GM12873 (cell line): ENCODE results near the gene CYLD.

Experiments used
- TF ChIP-seq, protein P1 (sequence below): IDR thresholded peaks from 2 replicates; pipeline ENCODE4 v1.5.1; 2012; ENCODE audit warnings: low read depth, mild to moderate bottlenecking, moderate library complexity, low read length, control low read depth; ENCODE audit not compliant: insufficient read depth; ENCODE audit errors: missing control alignments

The CYLD gene

DNA sequence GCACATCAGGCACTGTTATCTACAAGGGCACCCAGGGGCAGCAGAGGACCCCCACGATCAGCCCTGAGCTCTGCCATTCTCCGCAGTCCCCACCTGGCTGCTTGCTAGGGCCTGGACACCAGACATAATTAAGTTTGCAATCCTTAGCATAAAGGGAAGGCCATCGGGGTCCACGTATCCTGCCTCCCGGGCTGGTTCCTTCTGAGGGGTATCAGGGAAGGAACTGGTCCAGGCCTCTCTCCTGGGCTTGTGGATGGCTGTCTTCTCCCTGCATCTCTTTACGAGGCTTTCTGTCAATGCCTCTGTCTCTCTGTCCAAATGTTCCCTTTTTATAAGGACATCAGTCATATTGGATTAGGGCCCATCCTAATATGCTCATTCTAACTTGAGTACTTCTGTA, 77.8 kb downstream of the CYLD start:
- TF ChIP-seq, protein P1, sequence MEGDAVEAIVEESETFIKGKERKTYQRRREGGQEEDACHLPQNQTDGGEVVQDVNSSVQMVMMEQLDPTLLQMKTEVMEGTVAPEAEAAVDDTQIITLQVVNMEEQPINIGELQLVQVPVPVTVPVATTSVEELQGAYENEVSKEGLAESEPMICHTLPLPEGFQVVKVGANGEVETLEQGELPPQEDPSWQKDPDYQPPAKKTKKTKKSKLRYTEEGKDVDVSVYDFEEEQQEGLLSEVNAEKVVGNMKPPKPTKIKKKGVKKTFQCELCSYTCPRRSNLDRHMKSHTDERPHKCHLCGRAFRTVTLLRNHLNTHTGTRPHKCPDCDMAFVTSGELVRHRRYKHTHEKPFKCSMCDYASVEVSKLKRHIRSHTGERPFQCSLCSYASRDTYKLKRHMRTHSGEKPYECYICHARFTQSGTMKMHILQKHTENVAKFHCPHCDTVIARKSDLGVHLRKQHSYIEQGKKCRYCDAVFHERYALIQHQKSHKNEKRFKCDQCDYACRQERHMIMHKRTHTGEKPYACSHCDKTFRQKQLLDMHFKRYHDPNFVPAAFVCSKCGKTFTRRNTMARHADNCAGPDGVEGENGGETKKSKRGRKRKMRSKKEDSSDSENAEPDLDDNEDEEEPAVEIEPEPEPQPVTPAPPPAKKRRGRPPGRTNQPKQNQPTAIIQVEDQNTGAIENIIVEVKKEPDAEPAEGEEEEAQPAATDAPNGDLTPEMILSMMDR, result no peak

DNA sequence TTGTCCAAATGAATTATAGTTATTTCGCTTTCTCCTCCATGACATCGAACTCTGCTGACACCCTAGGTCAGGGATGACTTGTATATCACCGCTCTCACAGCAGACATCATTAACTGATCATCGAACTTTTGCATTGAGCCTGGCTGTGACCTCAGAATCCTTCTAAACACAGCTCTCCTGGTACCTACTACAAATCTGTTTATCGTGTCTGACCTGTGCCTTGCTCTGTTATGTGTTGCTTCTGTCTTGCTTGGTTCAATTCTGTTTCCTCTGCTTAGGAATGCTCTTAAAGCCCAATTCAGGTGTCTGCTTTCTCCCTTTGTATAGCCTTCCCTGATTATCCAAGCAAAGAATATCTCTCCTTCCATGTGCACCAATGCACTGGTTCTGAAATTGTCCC, 78.3 kb downstream of the CYLD start:
- TF ChIP-seq, protein P1, result no peak

DNA sequence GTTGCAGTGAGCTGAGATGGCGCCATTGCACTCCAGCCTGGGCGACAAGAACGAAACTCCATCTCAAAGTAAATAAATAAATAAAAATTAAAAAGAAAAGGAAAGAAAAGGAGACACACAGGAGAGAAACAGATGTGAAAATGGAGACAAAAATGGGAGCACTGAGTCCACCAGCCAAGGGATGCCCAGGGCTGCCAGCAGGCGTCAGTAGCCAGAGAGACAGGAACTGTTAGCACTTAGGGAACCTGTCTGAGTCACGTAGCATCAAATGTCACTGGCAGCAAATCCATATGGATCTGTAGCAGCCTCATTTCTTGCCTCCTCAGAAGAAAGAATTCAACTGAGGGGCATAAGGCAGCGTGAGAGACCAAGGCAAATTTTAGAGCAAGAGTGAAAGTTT, 79.7 kb downstream of the CYLD start:
- TF ChIP-seq, protein P1, result peak; percentile 10

DNA sequence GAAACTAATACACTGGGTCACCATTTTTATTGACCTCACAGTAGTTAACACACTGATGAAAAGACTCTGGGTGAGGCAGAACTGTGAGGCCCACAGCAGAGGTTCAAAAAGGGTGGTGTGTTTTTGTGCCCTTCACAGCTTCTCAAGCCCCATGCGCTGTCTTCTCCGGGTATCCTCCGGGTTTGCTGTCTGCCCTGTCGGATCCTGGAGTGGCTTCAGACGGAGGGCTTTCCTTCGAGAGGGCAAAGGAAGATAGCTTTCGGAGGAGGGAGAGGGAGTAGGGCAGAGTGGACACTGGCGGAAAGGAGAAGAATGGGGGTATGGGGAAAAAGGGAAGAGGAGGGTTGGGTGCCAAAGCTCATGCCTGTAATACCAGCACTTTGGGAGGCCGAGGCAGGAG, 80.8 kb downstream of the CYLD start:
- TF ChIP-seq, protein P1, result no peak

DNA sequence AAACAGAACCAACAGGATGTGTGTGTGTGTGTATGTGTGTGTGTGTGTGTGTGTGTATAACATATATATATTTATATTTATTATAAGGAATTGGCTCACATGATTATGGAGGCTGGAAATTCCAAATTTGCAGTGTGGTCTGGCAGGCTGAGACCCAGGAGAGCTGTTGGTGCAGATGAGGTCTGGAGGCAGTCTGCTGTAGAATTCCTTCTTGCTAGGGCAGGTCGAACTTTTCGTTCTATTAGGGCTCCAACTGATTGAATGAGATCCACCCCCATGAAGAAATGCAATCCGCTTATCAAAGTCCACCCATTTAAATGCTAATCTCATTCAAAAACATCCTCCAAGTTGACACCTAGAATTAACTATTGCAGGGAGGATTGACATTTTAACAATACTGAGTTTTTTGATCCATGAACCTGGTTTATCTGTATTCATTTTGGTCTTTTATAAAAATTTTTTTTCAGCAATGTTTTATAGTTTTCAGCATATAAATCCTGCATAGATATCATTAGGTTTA, 85.0 kb downstream of the CYLD start:
- TF ChIP-seq, protein P1, result no peak

DNA sequence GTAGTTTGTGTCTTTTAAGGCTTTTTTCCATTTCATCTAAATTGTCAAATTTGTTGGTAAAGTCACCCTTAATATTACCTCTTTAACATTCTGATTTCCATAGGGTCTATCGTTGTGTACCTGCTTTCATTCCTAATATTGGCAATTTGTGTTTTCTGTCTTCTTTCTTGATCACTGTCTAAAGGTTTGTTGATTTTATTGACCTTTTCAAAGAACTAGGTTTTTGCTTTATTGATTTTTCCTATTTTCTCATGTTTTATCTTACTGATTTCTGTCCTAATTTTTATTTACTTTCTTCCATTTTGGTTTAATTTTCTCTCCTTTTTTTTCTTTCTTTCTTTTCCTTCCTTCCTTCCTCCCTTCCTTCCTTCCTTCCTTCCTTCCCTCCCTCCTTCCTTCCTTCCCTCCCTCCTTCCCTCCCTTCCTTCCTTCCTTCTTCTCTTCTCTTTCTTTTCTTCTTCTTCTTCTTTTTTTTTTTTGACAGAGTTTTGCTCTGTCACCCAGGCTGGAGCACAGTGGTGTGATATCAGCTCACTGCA, 86.3 kb downstream of the CYLD start:
- TF ChIP-seq, protein P1, result no peak

DNA sequence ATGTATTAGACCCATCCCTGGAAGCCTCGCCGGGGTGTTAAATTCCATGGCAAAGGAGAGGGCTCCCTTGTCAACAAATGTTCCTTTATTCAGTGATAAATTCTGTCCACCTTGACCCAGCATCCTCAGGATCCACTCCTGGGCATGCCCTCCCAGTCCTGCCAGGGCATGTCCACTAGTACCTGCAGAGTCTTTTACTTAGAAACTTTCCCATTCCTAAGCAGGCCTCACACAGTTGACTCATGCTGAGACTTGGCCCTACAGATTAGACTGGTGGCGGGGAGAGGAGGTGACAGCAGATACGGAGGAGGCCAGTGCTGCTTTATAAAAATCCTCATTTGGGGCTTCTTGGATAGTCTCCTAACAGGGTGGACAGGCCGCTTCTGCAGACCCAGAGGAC, 88.8 kb downstream of the CYLD start:
- TF ChIP-seq, protein P1, result no peak
